ENCODE measurements around the gene INPP4A.
"Not testable (repeated sequence)": the region's sequence is repeated elsewhere in the genome, so short reads cannot be mapped to it uniquely, and the experiment has no call there.

Gene INPP4A

GRCh38 chr2:98569197-98569793, 124.6 kb downstream of the INPP4A start:
- no peak for DNase-seq

GRCh38 chr2:98569915-98570314, 125.3 kb downstream of the INPP4A start:
- no peak for DNase-seq

GRCh38 chr2:98570356-98570755, 125.7 kb downstream of the INPP4A start:
- no peak for DNase-seq

DNA sequence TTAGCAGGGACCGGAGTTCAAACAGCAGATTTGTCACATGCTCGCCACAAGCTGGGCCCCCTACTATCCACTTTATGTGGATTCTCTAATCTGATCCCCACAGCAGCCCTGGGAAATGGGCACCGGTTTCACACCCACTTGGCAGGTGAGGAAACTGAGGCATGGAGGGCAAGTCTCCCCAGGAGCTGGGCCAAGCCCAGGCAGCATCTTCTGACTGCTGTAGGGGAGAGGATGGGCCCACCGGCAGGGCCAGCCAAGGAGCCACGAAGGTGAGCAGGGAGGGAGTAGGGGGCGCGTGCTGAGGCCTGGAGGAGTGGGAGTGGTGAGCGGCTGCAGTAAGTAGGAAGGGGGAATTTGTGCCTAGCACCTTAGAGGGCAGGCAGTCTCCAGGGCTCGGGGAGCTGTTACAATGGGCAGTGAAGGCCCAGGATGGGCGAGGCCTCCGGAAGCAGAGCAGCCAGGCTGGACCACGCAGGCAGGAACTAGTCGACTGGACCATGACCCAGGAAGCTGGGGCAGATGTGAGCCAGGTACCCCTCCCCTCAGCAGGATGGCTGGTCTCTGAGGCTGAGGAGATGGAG, 126.6 kb downstream of the INPP4A start:
- DNase-seq = no peak

DNA sequence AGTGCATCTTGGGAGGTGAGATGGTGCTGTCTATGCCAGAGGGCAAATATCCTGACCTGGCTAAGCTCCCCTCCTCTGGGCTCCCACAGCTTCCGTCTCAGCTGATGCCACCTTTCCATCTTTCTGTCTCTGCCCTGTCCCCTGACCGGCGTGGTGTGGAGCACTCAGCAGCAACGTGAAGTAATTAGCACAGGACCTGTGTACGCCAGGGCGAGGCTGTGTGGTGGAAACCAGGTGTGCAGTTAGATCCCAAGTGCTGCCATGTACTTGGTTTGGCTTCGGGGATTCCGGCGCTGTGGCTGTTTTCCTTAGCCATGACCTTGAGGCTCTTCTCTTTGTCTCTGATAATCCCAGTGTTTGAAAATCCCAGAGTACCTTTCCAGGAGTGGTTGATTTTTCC, 127.1 kb downstream of the INPP4A start:
- DNase-seq = no peak

GRCh38 chr2:98572211-98572610, 127.6 kb downstream of the INPP4A start:
- no peak for DNase-seq

DNA sequence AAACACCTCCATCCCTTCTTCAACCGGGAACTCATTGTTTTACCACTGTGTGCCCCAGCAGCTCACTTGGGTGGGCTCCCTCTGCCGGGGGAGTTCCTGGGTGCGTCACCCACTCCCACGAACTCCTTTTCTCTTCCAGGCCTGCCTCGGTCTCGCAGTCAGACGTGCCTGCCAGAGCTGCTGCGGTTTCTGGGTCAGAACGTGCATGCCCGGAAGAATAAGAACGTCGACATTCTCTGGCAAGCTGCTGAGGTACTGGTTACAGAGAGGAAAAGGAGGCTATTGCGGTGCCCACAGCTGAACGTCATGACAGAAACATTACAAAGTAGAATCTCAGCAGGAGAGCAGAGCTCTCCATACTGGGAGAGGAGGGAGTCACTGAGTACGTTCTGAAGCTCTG, 128.0 kb downstream of the INPP4A start:
- DNase-seq = no peak

DNA sequence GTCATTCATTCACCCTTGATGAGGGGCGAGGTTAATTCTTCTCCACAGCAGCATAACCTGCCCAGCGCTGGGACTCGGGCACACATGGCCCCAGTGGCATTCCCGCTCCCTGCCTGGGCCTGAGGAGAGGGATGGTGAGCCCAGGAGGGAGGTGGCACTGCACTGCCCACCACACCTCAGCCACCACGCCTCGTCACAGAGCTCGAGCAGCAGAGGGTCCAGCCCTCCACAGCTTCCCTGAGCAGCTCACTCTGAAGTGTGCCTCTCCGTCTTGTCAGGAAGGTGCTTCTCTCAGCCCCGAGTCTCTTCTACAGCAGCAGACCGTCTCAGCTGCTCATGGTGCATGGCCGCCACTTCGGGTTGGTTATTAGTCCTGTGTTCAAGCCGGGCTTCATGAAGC, 128.8 kb downstream of the INPP4A start:
- no peak for DNase-seq

GRCh38 chr2:98576666-98577312, 132.1 kb downstream of the INPP4A start:
- DNase-seq = no peak

DNA sequence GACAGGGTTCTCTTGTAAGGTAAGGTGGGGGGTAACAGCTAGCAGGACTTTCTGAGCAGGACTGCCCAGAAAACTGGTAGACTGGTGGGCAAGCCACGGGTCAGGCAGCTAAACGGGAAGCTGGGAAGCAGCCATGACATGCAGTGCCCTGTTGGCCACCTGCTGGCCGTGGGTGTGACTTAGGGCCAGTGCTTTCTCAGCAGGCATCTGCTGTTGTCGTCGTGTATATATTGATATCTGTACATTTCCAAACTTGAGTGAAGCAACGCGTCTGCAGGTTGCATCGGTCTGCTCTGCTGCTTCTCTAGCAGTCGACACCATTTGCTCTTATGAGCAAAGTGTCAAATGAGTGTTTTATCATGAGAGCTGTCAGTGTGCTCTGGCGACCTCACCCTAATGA, 132.7 kb downstream of the INPP4A start:
- no peak for DNase-seq

GRCh38 chr2:98578231-98578630, 133.6 kb downstream of the INPP4A start:
- DNase-seq = no peak

DNA sequence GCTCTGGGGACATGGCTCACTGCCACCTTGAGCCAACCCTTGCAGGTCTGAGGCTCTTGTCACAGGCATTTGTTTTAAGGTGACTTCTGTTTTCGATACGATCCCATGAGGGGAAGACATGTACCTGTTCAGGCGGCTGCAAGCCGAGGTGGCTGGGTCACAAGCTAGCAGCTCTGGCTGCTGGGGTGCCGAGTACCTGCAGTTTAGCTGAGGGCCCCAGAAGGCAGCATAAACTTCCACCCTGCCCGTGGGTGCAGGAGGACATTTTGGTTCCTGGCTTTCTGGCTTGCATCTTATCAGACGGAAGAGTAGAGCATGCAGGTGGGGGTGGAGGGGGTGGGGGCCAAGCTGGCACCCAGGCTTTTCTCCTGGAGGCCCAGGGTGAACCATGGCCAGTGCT, 135.3 kb downstream of the INPP4A start:
- DNase-seq = no peak

DNA sequence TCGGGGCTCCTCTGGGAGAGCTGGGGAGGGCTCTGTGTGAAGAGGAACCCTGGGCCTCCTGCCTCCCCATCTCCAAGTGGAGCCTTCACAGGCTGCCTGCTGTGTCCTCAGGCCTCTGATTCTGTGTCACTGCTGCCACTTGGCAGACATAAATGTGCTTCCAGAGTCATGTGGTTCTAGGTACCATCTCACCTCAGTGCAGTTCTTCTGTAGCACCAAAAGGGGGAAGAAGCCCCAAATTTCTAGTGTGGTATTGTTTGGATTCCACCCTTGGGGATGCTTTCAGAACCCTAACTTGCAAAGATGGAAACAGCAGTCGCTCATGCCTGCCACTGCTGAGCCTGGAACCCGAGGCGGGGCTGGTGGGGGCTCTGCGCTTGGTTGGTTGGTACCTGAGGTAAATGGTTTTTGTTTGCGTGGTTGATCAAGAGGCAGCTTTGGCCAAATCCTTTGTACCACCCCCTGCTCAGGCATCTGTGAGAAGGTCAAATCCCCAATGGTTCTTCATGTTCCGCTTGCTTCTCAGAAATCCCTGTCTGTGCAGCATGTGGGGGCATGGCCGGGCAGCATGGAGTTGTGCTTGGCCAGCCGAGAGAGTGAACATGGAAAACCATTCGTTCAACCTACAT, 136.1 kb downstream of the INPP4A start:
- no peak for DNase-seq

DNA sequence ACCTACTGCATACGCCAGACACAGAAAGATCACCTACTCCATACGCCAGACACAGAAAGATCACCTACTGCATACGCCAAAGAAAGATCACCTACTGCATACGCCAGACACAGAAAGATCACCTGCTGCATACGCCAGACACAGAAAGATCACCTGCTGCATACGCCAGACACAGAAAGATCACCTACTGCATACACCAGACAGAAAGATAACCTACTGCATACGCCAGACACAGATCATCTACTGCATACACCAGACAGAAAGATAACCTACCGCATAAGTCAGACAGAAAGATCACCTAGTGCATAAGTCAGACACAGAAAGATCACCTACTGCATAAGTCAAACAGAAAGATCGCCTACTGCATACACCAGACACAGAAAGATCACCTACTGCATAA, 137.9 kb downstream of the INPP4A start:
- no peak for DNase-seq

DNA sequence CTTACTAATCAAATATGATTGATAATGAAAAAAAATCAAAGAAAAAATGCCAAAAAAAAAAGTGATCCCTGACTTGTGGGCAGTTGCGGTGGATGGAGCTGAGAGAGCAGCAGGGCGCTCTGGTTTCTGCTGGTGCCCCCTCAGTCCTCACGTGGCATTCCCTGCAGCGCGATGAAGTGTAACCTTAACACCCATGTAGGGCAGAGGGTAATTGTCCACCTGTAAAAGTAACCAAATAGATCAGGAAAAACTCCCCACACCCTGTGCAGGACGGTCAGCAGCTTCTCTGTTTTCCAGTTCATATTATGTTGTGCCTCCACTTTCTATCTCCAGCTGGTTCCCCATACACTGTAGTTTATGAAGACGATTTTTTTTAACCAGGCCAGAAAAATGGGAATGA, 138.6 kb downstream of the INPP4A start:
- no peak for DNase-seq

DNA sequence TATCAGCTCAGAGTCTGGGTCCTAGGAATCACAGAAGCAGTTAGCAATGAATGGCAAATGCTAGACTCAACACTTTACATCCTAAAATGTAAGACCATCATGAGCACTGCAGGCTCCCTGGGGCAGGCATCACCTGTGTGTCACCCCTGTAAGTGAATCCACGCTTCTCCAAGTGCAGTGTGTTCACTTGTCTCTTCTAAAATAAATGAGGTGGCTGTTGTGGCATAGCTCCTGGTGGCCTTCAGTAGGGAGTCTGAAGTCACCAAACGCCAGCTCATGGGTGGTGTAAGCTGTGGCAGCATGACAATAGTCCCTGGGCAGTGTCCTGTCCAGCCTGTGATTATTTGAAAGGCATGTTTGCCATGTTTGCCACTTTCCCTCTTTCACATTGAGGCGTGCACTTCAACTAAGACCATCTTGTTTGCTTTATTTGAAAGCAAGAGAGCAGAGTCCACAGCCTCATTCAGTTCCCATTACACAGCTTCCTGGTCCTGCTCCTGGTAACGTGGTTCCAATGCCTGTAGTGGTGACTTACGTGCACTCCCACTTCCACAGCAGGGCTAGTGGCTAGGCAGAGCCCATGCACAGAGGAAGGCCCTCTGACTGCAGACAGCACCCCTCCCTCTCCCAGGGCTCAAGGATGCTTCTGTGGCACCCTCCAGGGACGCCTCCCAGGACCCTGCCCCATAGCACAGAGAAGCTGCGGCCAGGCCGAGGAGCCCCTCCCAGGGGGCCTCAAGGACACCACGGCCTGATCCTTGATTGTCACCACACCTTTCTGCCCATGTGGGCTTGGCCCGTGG, 139.4 kb downstream of the INPP4A start:
- no peak for DNase-seq

GRCh38 chr2:98585386-98585785, 140.7 kb downstream of the INPP4A start:
- no peak for DNase-seq

DNA sequence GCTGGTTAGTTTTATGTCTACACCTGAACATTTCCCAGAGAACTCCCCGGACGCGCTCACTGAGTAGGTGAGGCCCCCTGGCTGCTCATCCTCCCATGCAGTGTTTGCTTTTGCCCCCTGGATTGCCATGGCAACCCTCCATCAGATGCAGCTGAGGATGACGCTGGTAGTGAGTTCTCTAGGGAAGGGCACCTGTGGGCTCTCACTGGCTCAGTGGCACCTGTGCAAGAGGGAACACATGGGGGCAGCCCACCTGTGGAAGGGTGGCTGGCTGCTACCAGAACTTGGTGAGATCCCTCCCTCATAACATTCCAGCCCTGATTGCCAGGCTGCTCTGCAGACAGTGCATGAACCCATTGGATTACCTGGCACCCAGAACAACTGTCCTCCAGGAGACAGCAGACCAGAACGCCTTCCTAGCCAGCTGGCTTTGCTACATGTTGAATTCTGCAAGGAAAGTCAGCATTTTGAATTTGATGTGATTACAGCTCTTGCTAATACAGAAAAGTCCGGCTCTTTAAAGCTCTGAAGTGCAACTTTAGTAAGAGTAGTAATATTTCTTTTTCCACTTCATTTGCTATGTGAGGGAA, 142.0 kb downstream of the INPP4A start:
- no peak for DNase-seq

GRCh38 chr2:98588880-98589431, 144.3 kb downstream of the INPP4A start:
- DNase-seq = no peak

- no peak for DNase-seq
These were observed 144.8 kb downstream of the INPP4A start for GRCh38 chr2:98589489-98589888.

GRCh38 chr2:98592565-98592964, 147.9 kb downstream of the INPP4A start:
- DNase-seq = no peak

DNA sequence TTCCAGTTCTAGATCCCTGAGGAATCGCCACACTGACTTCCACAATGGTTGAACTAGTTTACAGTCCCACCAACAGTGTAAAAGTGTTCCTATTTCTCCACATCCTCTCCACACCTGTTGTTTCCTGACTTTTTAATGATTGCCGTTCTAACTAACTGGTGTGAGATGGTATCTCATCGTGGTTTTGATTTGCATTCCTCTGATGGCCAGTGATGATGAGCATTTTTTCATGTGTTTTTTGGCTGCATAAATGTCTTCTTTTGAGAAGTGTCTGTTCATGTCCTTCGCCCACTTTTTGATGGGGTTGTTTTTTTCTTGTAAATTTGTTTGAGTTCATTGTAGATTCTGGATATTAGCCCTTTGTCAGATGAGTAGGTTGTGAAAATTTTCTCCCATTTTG, 150.0 kb downstream of the INPP4A start:
- not testable (repeated sequence) for DNase-seq
